ENCODE results near the gene ASB5. TPM values are rescaled to one million over a fixed set of nuclear protein-coding genes. Genes with fewer than 3 reads are reported as not detected.

The ASB5 gene
- total and polyA plus RNA-seq, 2 of the 8 experiments (the other 6 are each of a cell fraction or from before 2014, with no cell fraction given) = 0.02 TPM; not detected in 1

GRCh38 chr4:176270669-176271068, 1.6 kb upstream of the ASB5 start (continued):
- TF ChIP-seq CHD7 (IDR thresholded peaks at IDR 0.05; ENCODE audit: insufficient replicate concordance, low read length) (no peak), EZH2 (IDR thresholded peaks at IDR 0.05; ENCODE audit: low read depth, low read length, severe bottlenecking) (no peak), CEBPB (IDR thresholded peaks at IDR 0.05; ENCODE audit: low read depth, low read length) (no peak), CHD2 (IDR thresholded peaks at IDR 0.05; ENCODE audit: low read length) (no peak)

Data from H1 (cell line).